ENCODE measurements around the gene BRSK1. TPM values are rescaled to one million over a fixed set of nuclear protein-coding genes. Genes with fewer than 3 reads are reported as not detected.

The BRSK1 gene
- total RNA-seq, 2 experiments from 2014 or later, result 2.6 to 2.7 TPM

- no peaks in the 10 kb centered on the region for H3K9me3 ChIP-seq (ENCODE audit: control insufficient read depth in 1 of 2, insufficient read depth in 1 of 2, low read length in 2 of 2)
- H3K27ac Mint-ChIP-seq, result peak overlapping the region; percentile 42
- POLR2A ChIA-PET, result interaction anchor here (1.1 kb wide), 1 partner anchor 11 kb away, joined by 5 read pairs; no protein-coding TSS in a partner anchor
- intact Hi-C loops (cut with DNase I, micrococcal nuclease), result no loop called here
- no peaks in the 10 kb centered on the region for H3K27me3 Mint-ChIP-seq
- H3K4me3 Mint-ChIP-seq, result peak overlapping the region; percentile 42
- H3K27me3 ChIP-seq (ENCODE audit: control insufficient read depth in 1 of 2, insufficient read depth in 2 of 2, low read length in 2 of 2), result no peaks in the 10 kb centered on the region
- TF ChIP-seq CTCF (IDR thresholded peaks at IDR 0.05), result no peak
- H3K36me3 ChIP-seq (ENCODE audit: insufficient read depth, low read length), result peaks cover 53% of the 10 kb centered on the region
- DNase-seq (no peak), ATAC-seq (ENCODE audit: poor library complexity) (no peak)
- no peaks in the 10 kb centered on the region for H3K9me3 Mint-ChIP-seq
- H3K27ac ChIP-seq (ENCODE audit: low read depth in 1 of 2, low read length in 2 of 2), result no peak overlapping the region
- H3K4me3 ChIP-seq (ENCODE audit: low read length), result no peak overlapping the region
- H3K4me1 Mint-ChIP-seq (ENCODE audit: low read depth), result peaks cover 49% of the 10 kb centered on the region
- peaks cover 71% of the 10 kb centered on the region for H3K4me1 ChIP-seq (ENCODE audit: insufficient read depth, low read length)
- H3K36me3 Mint-ChIP-seq (ENCODE audit: low read depth), result peaks cover 53% of the 10 kb centered on the region
- CTCF ChIA-PET, result no interaction called here
Observed at GRCh38 chr19:55248704-55249103, 35.1 kb upstream of the BRSK1 start.

GRCh38 chr19:55249841-55250240 lies 34.0 kb upstream of the BRSK1 start:
- no peak overlapping the region for H3K4me3 Mint-ChIP-seq
- POLR2A ChIA-PET, result interaction anchor here (0.6 kb wide), 1 partner anchor 10 kb away, joined by 3 read pairs; no protein-coding TSS in a partner anchor
- TF ChIP-seq CTCF (IDR thresholded peaks at IDR 0.05), result no peak

GRCh38 chr19:55250262-55251036 lies 33.3 kb upstream of the BRSK1 start:
- peak overlapping the region; percentile 58 to 74 for H3K27ac ChIP-seq (ENCODE audit: low read depth in 1 of 2, low read length in 2 of 2)
- Mint-ChIP-seq H3K27ac (peak overlapping the region; percentile 96), H3K9me3 (no peaks in the 10 kb centered on the region), H3K27me3 (no peaks in the 10 kb centered on the region), H3K4me1 (ENCODE audit: low read depth) (peaks cover 63% of the 10 kb centered on the region), H3K36me3 (ENCODE audit: low read depth) (peaks cover 48% of the 10 kb centered on the region), H3K4me3 (peak overlapping the region; percentile 89)
- CTCF ChIA-PET, result no interaction called here
- ATAC-seq (ENCODE audit: poor library complexity) (no peak), DNase-seq (no peak)
- intact Hi-C loops (cut with DNase I, micrococcal nuclease), result loop anchor here (5.0 to 10.0 kb wide), 5 partner anchors 33 to 384 kb away; partner anchors contain the start of genes ZNF524 (in 1 of the 2) and ZNF865 (in 1 of the 2)
- H3K4me1 ChIP-seq (ENCODE audit: insufficient read depth, low read length), result peaks cover 86% of the 10 kb centered on the region
- no peak for TF ChIP-seq CTCF (IDR thresholded peaks at IDR 0.05)
- POLR2A ChIA-PET, result interaction anchor here (1.0 kb wide), 1 partner anchor 9 kb away, joined by 6 read pairs; the partner anchor contains the start of gene PPP6R1
- peaks cover 36% of the 10 kb centered on the region for H3K36me3 ChIP-seq (ENCODE audit: insufficient read depth, low read length)
- no peaks in the 10 kb centered on the region for H3K9me3 ChIP-seq (ENCODE audit: control insufficient read depth in 1 of 2, insufficient read depth in 1 of 2, low read length in 2 of 2)
- H3K4me3 ChIP-seq (ENCODE audit: low read length), result no peak overlapping the region
- H3K27me3 ChIP-seq (ENCODE audit: control insufficient read depth in 1 of 2, insufficient read depth in 2 of 2, low read length in 2 of 2), result no peaks in the 10 kb centered on the region

More at GRCh38 chr19:55249841-55250240, 34.0 kb upstream of the BRSK1 start:
- CTCF ChIA-PET, result no interaction called here
- no peak overlapping the region for H3K27ac ChIP-seq (ENCODE audit: low read depth in 1 of 2, low read length in 2 of 2)
- no peaks in the 10 kb centered on the region for H3K27me3 Mint-ChIP-seq
- H3K36me3 Mint-ChIP-seq (ENCODE audit: low read depth), result peaks cover 49% of the 10 kb centered on the region
- H3K27ac Mint-ChIP-seq, result no peak overlapping the region
- intact Hi-C loops (cut with DNase I, micrococcal nuclease), result loop anchor here (5.0 to 10.0 kb wide), 5 partner anchors 33 to 385 kb away; partner anchors contain the start of genes ZNF524 (in 1 of the 2) and ZNF865 (in 1 of the 2)
- DNase-seq (no peak), ATAC-seq (ENCODE audit: poor library complexity) (no peak)
- H3K9me3 Mint-ChIP-seq, result no peaks in the 10 kb centered on the region
- H3K9me3 ChIP-seq (ENCODE audit: control insufficient read depth in 1 of 2, insufficient read depth in 1 of 2, low read length in 2 of 2), result no peaks in the 10 kb centered on the region
- H3K4me1 ChIP-seq (ENCODE audit: insufficient read depth, low read length), result peaks cover 80% of the 10 kb centered on the region
- peaks cover 57% of the 10 kb centered on the region for H3K4me1 Mint-ChIP-seq (ENCODE audit: low read depth)
- no peak overlapping the region for H3K4me3 ChIP-seq (ENCODE audit: low read length)
- no peaks in the 10 kb centered on the region for H3K27me3 ChIP-seq (ENCODE audit: control insufficient read depth in 1 of 2, insufficient read depth in 2 of 2, low read length in 2 of 2)
- H3K36me3 ChIP-seq (ENCODE audit: insufficient read depth, low read length), result peaks cover 42% of the 10 kb centered on the region
